ENCODE data around the gene YPEL1.

DNA sequence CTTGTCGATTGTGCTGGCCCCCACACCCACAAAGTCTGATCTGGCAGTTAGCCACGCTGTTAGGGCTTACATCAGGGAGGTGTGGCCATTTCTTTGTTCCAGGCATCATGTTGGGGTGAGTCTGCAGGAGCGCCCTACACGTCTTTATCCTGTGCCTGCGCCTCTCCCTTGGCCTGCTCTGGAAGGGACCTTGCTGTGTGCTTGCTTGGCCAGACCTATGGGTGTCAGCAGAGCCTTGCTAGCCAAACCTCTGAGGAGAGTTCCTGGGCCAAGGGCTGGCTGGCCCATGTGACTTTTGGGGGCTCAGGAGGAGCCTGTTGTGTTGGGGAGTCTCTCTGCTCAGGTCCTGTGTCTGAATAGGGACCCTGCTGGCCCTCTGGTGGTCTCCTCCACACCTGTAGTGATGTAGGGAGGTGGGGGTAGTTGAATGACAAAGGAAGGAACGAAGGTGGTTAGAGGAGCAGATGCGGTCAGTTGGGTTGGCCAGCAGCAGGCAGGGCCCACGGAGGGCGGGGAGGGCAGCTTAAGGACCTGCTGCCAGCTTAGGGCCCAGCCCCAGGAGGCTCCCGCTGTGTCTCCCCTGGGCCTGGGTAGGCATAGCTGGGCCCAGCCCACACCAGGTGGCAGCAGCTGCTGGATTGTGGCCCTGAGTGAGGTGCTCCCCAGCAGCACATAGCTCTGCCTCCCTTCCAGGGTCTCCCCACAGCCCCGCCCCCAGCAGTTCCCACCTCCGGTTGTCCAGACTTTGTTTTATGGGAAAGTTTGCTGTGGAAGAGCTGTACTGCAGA lies 61.9 kb downstream of the YPEL1 start:
- no peak for TF ChIP-seq POLR2A (IDR thresholded peaks at IDR 0.05; ENCODE audit: low read depth, low read length)
- TF ChIP-seq POLR2AphosphoS5 (IDR thresholded peaks at IDR 0.05; ENCODE audit: low read depth, low read length): no peak
- TF ChIP-seq TAF1 (IDR thresholded peaks at IDR 0.05; ENCODE audit: low read depth, low read length): no peak
- no peak for TF ChIP-seq POU2F2 (IDR thresholded peaks at IDR 0.05; ENCODE audit: low read depth, low read length)
- TF ChIP-seq SPI1 (IDR thresholded peaks at IDR 0.05; ENCODE audit: low read depth, low read length): no peak

All from GM12891 (cell line).